ENCODE data around the gene ROGDI.

The ROGDI gene

DNA sequence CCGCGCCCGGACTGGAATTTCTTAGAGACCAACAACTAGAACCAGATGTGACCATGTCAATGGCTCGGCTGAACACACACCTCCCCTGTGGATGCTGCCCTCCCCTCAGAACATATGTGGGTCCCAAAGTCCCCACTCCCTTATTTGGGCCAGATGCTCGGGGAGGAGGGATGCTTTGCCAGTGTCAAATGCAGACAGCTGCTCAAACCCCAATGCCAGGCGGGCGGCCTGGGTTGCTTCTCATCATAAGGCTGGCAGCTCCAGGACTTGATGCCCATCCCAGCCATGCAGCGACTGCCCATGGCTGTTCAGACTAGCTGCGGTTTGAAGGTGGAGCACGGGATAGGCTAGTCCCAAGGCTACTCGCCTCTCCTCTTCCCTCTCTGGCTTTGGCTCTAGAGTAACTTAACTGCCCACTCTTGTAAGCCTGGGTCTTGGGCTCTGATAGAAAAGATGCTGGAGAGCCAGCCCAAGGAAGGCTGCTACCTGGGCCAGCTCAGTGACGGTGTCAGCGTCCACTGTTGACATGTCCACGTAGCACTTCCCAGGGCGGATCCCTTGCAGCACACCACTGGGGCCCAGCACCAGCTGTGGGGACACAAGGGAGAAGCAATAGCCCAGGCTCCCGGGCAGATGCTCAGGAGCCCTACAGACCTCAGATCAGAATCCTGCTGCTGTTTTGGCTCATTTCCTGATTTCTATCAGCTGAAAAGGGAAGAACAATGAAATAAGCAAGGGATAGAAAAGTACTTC, 11.0 kb upstream of the ROGDI start:
- DNase-seq, result no peak

DNA sequence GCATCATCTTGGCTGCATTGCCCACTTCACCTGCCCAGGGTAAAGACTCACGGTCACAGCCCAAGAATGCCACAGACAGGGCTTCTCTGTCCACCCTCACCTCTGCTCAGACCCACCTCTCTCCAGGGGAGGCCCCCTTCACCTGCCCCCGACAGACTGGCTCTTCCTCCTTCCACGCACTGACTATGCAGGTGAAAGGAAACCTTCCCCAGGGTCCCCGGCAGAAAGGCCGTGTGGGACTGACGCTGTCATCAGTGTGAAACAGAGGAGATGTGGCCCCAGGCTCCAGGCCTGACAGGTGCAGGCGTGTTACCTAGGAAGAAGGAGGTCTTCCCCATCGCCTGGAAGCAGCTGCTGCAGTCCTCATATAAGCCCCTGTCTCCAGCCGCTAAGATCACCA, 9.3 kb upstream of the ROGDI start:
- DNase-seq, result no peak

- no peak for DNase-seq
Observed at GRCh38 chr16:4811242-4811641, 8.8 kb upstream of the ROGDI start.

- no peak for DNase-seq
Observed at GRCh38 chr16:4806280-4806679, 3.8 kb upstream of the ROGDI start.

GRCh38 chr16:4805231-4805630, 2.8 kb upstream of the ROGDI start:
- DNase-seq, result no peak

DNA sequence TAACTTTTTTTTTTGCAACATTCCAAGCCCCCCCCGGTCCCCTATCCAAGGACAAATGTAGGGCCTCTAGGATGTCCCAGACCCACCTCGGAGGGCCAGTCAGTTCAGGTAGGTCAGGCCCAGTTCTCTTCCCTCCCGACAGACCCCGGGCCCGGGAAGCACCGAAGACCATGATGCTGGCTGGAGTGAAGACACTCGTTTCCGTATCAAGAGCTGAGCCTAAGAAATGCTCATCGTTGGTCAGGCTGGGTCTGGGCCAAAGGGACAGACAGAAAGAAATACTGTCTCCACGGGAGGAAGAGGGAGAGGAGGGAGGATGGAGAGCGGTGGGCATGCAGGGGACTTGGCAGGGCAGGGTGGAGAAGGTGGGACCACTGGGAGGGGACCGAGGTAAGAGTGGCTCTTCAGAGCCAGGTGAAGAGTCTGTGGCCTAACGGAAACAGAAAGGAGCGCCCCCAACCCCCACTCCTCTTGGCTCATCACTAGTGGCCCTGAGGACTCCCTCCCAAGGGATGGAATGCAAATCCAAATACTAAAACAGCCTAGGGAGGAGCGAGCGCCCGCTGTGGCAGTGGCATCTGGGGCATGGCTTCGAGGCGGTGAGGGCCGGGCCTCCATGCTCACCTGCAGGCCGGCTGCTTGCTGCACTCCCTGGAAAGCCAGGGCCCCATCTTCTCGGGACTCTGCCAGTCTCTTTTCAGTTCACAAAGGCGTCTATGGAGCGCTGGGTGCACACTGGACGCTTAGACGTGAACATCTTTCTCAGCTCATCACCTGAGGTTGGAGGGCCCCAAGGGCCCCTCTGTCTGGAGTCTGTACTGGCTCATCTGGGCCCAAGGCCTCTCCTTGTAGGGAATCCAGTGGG, 1.7 kb upstream of the ROGDI start:
- no peak for DNase-seq

GRCh38 chr16:4803401-4803844, 990 bp upstream of the ROGDI start:
- no peak for DNase-seq

- DNase-seq, result peak; percentile 95
Observed at GRCh38 chr16:4802659-4803287, 340 bp upstream of the ROGDI start.

- no peak for DNase-seq
Observed at GRCh38 chr16:4801051-4801961, 1.1 kb downstream of the ROGDI start.

GRCh38 chr16:4800290-4801041, 2.0 kb downstream of the ROGDI start:
- no peak for DNase-seq

DNA sequence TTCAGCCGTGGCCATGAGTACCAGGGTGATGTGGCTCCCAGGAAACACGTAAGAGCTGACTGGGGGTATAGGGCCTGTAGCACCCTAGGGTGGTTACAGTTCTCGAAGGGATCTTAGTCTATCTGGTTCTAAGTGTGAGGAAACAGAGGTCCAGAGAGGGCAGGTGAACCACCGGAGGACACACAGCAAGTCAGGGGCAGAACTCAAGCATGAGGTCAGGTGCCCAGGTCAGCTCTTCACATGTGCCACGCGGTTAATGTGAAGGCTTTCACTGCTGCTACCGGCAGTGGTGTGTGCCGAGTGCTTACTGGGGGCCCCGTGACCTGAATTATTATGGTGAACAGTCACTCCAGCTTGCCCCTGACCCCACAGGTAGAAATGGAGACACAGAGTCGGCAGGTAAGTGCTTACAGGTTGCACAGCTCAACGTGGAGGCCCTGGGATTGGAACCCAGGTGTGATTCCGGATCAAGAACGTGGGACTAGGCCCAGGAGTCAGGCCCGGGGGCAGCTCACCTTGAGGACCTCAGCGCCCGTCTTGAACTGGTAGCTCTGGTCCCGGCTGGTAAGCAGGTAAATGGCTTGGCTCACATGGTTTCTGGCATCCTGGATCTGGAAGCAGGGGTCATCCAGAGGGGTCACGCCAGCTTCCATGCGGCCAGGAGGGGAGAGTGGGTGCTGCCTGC, 3.1 kb downstream of the ROGDI start:
- no peak for DNase-seq

GRCh38 chr16:4798456-4798855, 4.0 kb downstream of the ROGDI start:
- DNase-seq, result no peak

GRCh38 chr16:4797805-4798252, 4.6 kb downstream of the ROGDI start:
- DNase-seq, result no peak

GRCh38 chr16:4796982-4797804, 5.2 kb downstream of the ROGDI start:
- no peak for DNase-seq

DNA sequence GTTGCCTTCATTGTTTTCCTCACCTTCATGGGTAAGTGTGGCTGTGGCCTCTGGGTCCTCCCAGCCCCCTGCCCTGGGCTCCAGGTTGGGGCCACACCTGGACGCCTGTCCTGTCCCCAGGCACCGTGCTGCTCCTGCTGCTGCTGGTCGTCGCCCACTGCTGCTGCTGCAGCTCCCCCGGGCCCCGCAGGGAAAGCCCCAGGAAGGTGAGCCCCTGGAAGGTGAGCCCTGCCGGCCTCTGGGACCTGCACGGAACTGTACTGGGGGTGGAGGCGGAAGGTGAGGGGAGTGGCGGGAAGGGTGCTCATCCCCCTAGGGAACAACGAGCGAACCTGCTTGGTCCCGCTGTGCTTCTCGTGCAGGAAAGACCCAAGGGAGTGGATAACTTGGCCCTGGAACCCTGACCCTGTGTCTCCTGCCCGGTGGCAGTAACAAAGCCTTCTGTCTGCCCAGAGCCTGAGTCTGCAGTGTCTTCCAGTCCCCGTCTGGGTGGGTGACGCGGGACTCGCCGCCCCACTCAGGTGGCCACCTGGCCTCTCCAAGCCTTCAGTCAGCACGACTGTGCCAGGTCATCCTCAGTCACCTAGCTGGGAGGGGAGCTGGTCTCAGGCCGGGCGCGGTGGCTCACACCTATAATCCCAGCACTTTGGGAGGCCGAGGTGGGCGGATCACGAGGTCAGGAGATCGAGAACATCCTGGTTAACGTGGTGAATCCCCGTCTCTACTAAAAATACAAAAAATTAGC, 6.4 kb downstream of the ROGDI start:
- no peak for DNase-seq

GRCh38 chr16:4795181-4795827, 7.1 kb downstream of the ROGDI start, which contains the start of gene SMIM22:
SMIM22 (plus strand) TSS chr16:4795369; CDS start chr16:4795735, 366 bp downstream.
- DNase-seq, result no peak

GRCh38 chr16:4792951-4793513, 9.4 kb downstream of the ROGDI start:
- no peak for DNase-seq

DNA sequence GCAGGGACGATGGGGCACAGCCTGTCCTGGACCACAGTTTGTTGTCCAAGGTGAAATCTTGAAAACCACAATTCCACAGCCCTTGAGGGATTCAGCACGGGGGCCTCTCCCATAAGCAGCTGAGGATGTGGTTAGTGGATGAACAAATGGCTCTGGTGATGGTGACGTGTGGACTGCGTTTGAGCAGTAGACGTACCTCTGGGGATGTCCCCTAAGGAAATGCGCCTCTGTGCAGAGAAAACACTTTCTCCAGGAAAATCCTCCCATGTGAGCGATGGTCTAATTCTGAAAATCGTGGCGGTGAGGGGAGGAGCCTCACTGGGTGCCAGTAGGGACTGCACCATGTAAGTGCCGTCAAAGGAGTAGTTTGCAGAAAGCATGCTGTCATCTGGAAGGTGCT, 11.6 kb downstream of the ROGDI start:
- DNase-seq, result no peak

Measured in activated CD4-positive, CD25-positive, alpha-beta regulatory T cell treated with anti-CD3 and anti-CD28 coated beads, Interleukin-2, amount 50 U/mL, for 72 hours (primary cell).